Measurements from ENCODE around the gene SYT9.

- TF ChIP-seq EZH2phosphoT487 (IDR thresholded peaks at IDR 0.05; ENCODE audit: low read depth) (no peak), CTCF (IDR thresholded peaks at IDR 0.05; ENCODE audit: low read depth, low read length) (no peak)
These were observed 235.7 kb downstream of the SYT9 start for GRCh38 chr11:7487360-7487759.
